SH-SY5Y (cell line): ENCODE measurements around the gene MIOX.

Source experiments
- GATA2 ChIP-seq: IDR thresholded peaks from 2 replicates; pipeline ENCODE4 v1.6.1; 2011; ENCODE audit warnings: mild to moderate bottlenecking, low read depth, low read length
- GATA3 ChIP-seq: IDR thresholded peaks from 2 replicates; pipeline ENCODE4 v1.6.1; 2011; ENCODE audit warnings: low read depth, mild to moderate bottlenecking, low read length, moderate library complexity

DNA sequence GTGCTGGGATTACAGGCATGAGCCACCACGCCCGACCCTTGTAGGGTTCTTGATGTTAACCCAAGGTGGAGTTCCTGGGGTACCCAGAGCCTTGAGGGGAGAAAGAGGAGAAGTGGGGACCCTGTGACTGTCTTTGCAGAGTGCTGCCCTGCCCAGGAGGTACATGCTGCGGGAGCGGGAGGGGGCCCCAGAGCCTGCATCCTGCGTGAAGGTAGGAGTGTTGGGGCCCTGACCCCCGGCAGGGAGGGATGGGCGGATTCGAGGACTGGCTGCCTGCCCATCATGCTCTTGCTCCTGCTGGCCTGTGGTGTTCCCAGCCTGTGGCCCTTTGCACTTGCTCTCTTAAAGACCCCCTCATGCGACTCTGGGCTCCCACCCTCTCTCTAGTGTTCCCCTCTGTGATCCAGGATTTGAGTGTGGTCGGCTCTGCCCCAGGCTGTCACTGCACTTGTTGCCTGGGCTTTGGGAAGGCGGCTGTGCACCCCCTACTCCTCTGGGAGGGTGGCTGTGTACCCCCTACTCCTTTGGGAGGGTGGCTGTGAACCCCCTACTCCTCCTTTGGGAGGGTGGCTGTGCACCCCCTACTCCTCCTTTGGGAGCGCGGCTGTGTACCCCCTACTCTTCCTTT lies 34.3 kb downstream of the MIOX start:
- TF ChIP-seq GATA2 (no peak), GATA3 (no peak)
